ENCODE data around the gene SNRPD1. TPM values are rescaled to one million over a fixed set of nuclear protein-coding genes. Genes with fewer than 3 reads are reported as not detected.

SNRPD1 gene
- total and polyA plus RNA-seq, 4 donors = 3.3 to 44.8 (median 8.2) TPM

GRCh38 chr18:21632393-21632792, 20.3 kb downstream of the SNRPD1 start:
- H3K27me3 ChIP-seq (ENCODE audit: control insufficient read depth in 4 of 4, insufficient read depth in 4 of 4, low read length in 3 of 4) = no peaks in the 10 kb centered on the region
- peaks cover 2 to 27% (median 15%) of the 10 kb centered on the region in 4 donors for H3K36me3 ChIP-seq (ENCODE audit: control insufficient read depth in 4 of 4, insufficient read depth in 3 of 4, low read depth in 1 of 4, low read length in 3 of 4)
- H3K4me3 ChIP-seq (ENCODE audit: low read depth in 1 of 3, low read length in 3 of 3) = no peak overlapping the region
- TF ChIP-seq ZBTB33 (IDR thresholded peaks at IDR 0.05) (no peak), CTCF (IDR thresholded peaks at IDR 0.05; ENCODE audit: low read depth, low read length, missing input control) (peak; percentile 21), RAD21 (IDR thresholded peaks at IDR 0.05) (peak; percentile 64 to 69)
- no peak for DNase-seq (ENCODE audit: low spot score)
- H3K4me1 ChIP-seq (ENCODE audit: control insufficient read depth in 4 of 4, insufficient read depth in 4 of 4, low read length in 3 of 4) = no peaks in the 10 kb centered on the region
- WGBS = 100% methylated on average over 1 of the region's 1 CpG
- no peak overlapping the region for H3K9ac ChIP-seq (ENCODE audit: low read depth in 1 of 2, low read length in 2 of 2)
- no peaks in the 10 kb centered on the region for H3K9me3 ChIP-seq (ENCODE audit: control insufficient read depth in 4 of 4, low read length in 3 of 4)
- no peak overlapping the region for H3K27ac ChIP-seq (ENCODE audit: low read depth in 1 of 2, low read length in 2 of 2)

- no peak overlapping the region for H3K4me3 ChIP-seq (ENCODE audit: low read depth in 1 of 3, low read length in 3 of 3)
- H3K27ac ChIP-seq (ENCODE audit: low read depth in 1 of 2, low read length in 2 of 2) = no peak overlapping the region
- H3K27me3 ChIP-seq (ENCODE audit: control insufficient read depth in 4 of 4, insufficient read depth in 4 of 4, low read length in 3 of 4) = no peaks in the 10 kb centered on the region
- H3K4me1 ChIP-seq (ENCODE audit: control insufficient read depth in 4 of 4, insufficient read depth in 4 of 4, low read length in 3 of 4) = peaks cover 5 to 18% (median 12%) of the 10 kb centered on the region in 4 donors
- H3K36me3 ChIP-seq (ENCODE audit: control insufficient read depth in 4 of 4, insufficient read depth in 3 of 4, low read depth in 1 of 4, low read length in 3 of 4) = peaks cover 2 to 10% (median 6%) of the 10 kb centered on the region in 4 donors
- no peak for DNase-seq (ENCODE audit: low spot score)
- WGBS = 93% methylated on average over 4 of the region's 4 CpGs
- TF ChIP-seq MAX (IDR thresholded peaks at IDR 0.05) (no peak), SP1 (IDR thresholded peaks at IDR 0.05) (no peak), HNF4G (IDR thresholded peaks at IDR 0.05) (no peak), RAD21 (IDR thresholded peaks at IDR 0.05) (no peak), JUND (IDR thresholded peaks at IDR 0.05) (no peak), ATF3 (IDR thresholded peaks at IDR 0.05) (no peak), TAF1 (conservative IDR thresholded peaks at IDR 0.05) (no peak)
- H3K9ac ChIP-seq (ENCODE audit: low read depth in 1 of 2, low read length in 2 of 2) = no peak overlapping the region
- no peaks in the 10 kb centered on the region for H3K9me3 ChIP-seq (ENCODE audit: control insufficient read depth in 4 of 4, low read length in 3 of 4)
These were observed 22.6 kb downstream of the SNRPD1 start for GRCh38 chr18:21634588-21635199.

GRCh38 chr18:21636769-21637168, 24.7 kb downstream of the SNRPD1 start:
- no peaks in the 10 kb centered on the region for H3K27me3 ChIP-seq (ENCODE audit: control insufficient read depth in 4 of 4, insufficient read depth in 4 of 4, low read length in 3 of 4)
- H3K36me3 ChIP-seq (ENCODE audit: control insufficient read depth in 4 of 4, insufficient read depth in 3 of 4, low read depth in 1 of 4, low read length in 3 of 4) = peaks cover 0 to 2% (median 2%) of the 10 kb centered on the region in 4 donors
- peaks cover 5 to 19% (median 12%) of the 10 kb centered on the region in 4 donors for H3K4me1 ChIP-seq (ENCODE audit: control insufficient read depth in 4 of 4, insufficient read depth in 4 of 4, low read length in 3 of 4)
- no peak for DNase-seq (ENCODE audit: low spot score)
- no peaks in the 10 kb centered on the region for H3K9me3 ChIP-seq (ENCODE audit: control insufficient read depth in 4 of 4, low read length in 3 of 4)
- TF ChIP-seq CTCF (IDR thresholded peaks at IDR 0.05; ENCODE audit: low read depth, low read length, missing input control) (no peak), ATF3 (IDR thresholded peaks at IDR 0.05) (no peak)
- H3K9ac ChIP-seq (ENCODE audit: low read depth in 1 of 2, low read length in 2 of 2) = no peak overlapping the region
- H3K27ac ChIP-seq (ENCODE audit: low read depth in 1 of 2, low read length in 2 of 2) = no peak overlapping the region
- WGBS = 93% methylated on average over 13 of the region's 13 CpGs
- H3K4me3 ChIP-seq (ENCODE audit: low read depth in 1 of 3, low read length in 3 of 3) = no peak overlapping the region

Data from liver (tissue), 9 donors.